Peyer's patch (tissue), 4 donors: ENCODE data around the gene SSH2.

Experiments used
- CTCF ChIP-seq, 6 experiments: fragments of 450-650 bp in 4 of 6; fragments of 200-600 bp in 2 of 6; sonication (generic) in 1 of 6; IDR thresholded peaks; one replicate each; pipeline ENCODE4 v1.5.1; 2017 to 2019; ENCODE audit warnings: antibody characterized with exemption in 6 of 6, mild to moderate bottlenecking in 3 of 6, moderate library complexity in 1 of 6
- POLR2A ChIP-seq, 2 donors: fragments of 450-650 bp; IDR thresholded peaks; one replicate each; pipeline ENCODE4 v1.5.1; 2017; ENCODE audit warnings: antibody characterized with exemption in 2 of 2, mild to moderate bottlenecking in 2 of 2, moderate library complexity in 2 of 2

- TF ChIP-seq CTCF (IDR thresholded peaks at IDR 0.05), result no peak
- no peak for TF ChIP-seq POLR2A (IDR thresholded peaks at IDR 0.05)
Measured at GRCh38 chr17:29683481-29683880, 246.5 kb downstream of the SSH2 start.
